HG03432 (cell line): ENCODE measurements around the gene PGBD5.

ENCODE experiments used
- ATAC-seq: cut with Tn5 transposase; IDR thresholded peaks from one replicate; pipeline ENCODE4 v1.9.1; 2021; ENCODE audit warnings: mild to moderate bottlenecking, moderate library complexity; ENCODE audit not compliant: unreplicated experiment

PGBD5 gene

GRCh38 chr1:230284891-230285290 is 141.2 kb downstream of the PGBD5 start:
- no peak for ATAC-seq

- no peak for ATAC-seq
Measured at GRCh38 chr1:230283678-230284077, 142.5 kb downstream of the PGBD5 start.

DNA sequence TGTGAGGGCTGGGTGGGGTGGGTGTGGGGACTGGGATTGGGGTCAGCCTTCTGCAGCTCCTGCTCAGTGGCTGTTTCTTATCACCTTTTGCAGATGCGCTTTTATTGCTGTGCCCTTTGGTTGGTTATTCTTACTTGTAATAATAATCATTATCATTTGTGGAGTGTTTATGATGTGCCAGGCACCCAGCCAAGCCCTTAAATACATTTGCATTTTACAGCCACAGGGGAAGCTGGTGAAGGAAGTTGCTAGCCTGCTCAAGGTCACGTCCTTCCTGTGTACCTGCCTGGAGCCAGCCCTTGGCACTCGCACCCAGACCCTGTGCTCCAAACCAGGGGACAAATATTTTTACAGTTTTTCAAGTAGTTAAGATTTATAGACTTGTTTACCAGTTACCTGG is 144.0 kb downstream of the PGBD5 start:
- ATAC-seq = peak; percentile 38

DNA sequence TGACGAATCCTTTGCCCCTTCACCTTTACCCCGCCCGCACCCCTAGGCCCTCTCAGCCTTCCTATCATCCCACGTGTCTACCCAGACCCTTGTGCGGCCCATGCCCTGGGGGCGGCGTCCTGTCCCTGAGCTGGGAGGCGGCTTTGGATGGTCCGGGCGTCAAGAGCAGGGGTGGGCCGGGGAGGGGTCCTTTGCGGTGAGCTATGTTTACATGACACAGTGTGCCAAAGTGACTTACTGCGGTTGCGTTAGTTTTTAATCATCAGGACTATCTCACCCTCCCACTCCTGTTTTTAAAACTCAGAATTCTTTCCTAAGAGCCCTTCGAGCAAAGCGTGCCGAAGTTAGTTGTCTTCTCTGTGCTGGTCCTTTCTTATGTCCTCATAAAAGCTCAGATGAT is 144.6 kb downstream of the PGBD5 start:
- ATAC-seq = no peak

GRCh38 chr1:230280906-230281413 is 145.2 kb downstream of the PGBD5 start:
- no peak for ATAC-seq

GRCh38 chr1:230280054-230280795 is 145.9 kb downstream of the PGBD5 start:
- ATAC-seq = no peak

DNA sequence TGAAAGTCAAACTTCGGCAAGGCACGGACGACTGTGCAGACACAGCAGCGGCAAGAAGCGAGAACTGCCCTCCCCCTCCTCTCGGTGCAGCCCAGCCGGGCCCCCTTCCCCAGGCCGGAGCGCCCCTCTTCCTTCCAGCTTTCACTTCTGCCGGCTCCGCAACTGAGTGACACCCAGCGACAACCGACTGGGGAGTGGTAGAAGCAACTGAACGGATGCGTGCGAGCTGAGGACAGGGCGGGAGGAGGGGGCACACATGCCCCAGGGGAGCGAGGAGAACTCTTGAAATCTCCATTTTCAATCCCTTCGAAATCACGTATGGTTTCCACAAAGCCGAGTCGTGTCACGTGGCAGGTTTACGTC is 146.6 kb downstream of the PGBD5 start:
- no peak for ATAC-seq

DNA sequence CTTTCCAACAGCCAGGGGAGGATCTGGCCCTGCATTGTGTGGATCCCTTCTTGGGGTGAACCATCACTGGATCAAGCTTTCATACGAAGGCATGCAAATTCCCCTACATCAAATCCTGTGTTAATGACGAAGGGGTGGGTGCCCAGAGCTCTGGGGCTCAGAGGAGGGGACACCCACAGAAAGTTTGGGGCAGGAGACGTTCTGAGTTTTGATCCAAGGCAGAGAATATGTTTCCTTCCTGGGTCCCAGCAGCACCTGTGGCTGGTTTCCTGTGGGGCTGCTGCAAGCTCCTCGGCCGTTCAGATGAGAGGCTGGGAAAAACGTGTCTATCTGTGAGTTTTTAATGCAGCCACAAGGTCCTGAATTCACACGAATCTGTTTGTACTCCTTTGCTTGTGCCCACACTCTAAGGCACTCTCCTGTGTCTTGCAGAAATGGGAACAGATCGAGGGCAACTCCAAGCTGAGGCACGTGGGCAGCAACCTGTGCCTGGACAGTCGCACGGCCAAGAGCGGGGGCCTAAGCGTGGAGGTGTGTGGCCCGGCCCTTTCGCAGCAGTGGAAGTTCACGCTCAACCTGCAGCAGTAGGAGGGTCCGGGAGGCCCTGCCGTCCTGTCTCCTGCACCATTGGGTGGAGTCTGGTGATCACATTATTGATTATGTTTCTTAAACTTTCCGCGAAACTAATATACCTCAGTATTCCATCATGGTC is 147.1 kb downstream of the PGBD5 start:
- no peak for ATAC-seq

GRCh38 chr1:230278376-230278775 is 147.8 kb downstream of the PGBD5 start:
- ATAC-seq = no peak

GRCh38 chr1:230277201-230278025 is 148.7 kb downstream of the PGBD5 start:
- ATAC-seq = no peak

- ATAC-seq = no peak
Measured at GRCh38 chr1:230276401-230276800, 149.7 kb downstream of the PGBD5 start.

DNA sequence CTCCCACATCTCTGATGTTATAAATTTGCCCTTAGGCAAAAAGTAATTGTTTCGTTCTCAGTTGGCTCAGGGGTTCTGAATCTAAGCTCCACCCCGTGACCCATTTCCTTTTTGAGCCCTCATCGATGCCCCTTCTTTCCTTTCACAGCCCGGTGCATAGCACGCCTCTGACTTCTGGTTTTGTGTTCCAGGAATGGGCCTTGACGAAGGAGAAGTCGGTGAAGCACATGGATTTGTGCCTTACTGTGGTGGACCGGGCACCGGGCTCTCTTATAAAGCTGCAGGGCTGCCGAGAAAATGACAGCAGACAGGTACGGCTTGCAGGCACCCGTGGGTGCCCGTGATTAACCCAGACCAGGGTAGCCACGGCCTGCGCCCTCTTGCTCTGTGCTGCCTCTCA is 151.9 kb downstream of the PGBD5 start:
- no peak for ATAC-seq

DNA sequence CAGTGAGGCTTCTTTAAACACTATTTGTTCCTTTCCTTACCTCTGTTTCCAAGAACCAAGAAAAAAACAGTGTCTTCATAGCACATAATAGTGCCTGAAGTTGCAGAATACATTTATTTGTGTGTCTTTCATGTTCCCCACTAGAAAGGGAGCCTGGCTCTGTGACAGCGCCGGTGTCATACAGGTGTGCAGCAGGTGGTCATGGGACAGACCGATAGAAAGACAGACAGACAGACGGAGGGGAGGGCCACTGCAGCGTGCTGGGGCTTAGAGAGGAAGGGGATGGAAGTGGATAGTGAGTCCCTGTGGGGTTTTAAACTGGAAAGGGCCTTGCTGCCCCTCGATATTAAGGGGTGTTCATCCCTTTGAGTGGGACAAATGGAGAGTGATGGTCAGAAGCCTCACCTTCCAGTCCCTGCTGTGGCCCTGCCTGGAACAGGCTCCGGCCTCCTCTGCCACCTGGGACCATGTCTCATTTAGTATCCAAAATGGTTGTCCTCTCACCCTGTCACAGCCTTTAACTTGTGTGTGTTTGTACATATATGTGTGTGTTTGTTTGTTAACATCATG is 152.9 kb downstream of the PGBD5 start:
- no peak for ATAC-seq

- no peak for ATAC-seq
Measured at GRCh38 chr1:230272557-230272956, 153.6 kb downstream of the PGBD5 start.

- no peak for ATAC-seq
Measured at GRCh38 chr1:230271300-230272035, 154.7 kb downstream of the PGBD5 start.

GRCh38 chr1:230270559-230271281 is 155.4 kb downstream of the PGBD5 start:
- peak; percentile 73 for ATAC-seq

GRCh38 chr1:230270185-230270558 is 156.0 kb downstream of the PGBD5 start:
- ATAC-seq = peak; percentile 14

DNA sequence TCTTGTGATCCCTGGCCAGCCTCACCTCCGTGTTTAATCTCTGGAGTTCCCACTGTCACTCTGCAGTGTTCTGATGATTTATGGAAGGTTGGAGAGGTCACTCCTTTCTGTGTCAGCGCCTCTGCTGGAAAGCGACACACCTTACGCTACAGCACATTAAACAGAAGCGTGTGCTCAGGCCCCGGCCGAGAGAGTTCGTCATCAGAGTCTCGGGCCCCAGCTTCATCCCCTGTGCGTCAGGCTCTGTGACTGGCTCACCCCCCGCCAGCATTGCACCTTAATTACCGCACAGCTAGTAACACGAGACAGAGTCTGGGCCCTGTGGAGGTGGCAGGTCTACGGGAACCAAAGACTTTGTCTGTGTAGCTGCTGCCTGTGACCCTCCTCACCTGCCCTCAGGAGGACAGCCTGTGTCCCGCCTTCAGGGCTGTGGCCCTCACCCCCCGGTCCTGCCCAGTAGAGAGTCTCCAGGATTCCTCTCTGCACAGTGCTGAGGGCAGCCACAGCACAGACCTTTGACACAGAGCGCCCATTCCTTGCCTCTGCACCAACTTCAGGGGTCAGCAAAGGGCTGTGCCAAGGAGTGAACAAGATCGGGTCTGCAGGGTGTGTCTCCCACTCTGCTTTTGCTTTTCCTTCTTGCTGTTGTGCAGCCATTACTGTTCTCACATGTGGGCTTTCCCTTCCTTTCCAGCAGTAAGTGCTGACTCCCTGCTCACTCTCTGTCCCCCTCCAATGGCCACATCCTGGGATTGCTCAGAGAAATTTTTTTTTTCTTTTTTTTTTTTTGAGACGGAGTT is 157.6 kb downstream of the PGBD5 start:
- ATAC-seq = no peak
